SK-N-SH (cell line): ENCODE results near the gene OTUB1. TPM values are rescaled to one million over a fixed set of nuclear protein-coding genes. Genes with fewer than 3 reads are reported as not detected.

Experiments used
- CTCF ChIA-PET: fragments of 300-600, 350-600 bp; formaldehyde crosslinking; extraction: SDS; loops from one replicate; lab custom pipeline; 2021; lab: Yijun Ruan, JAX
- POLR2A ChIA-PET: fragments of 350-600 bp; sonication (Branson Sonifier 250); formaldehyde crosslinking; extraction: SDS; loops from one replicate; lab custom pipeline; 2020; ENCODE audit warnings: antibody characterized with exemption, inconsistent platforms; lab: Yijun Ruan, JAX
- DNase-seq: peaks from one replicate; pipeline ENCODE4 v3.0.0; 2012
- H2AFZ ChIP-seq: fragments of 200-600 bp; sonication (generic); 2 replicates; pipeline ENCODE4 v1.8.1; 2016; ENCODE audit warnings: antibody characterized with exemption, mild to moderate bottlenecking, low read depth
- H3F3A ChIP-seq: fragments of 200-600 bp; sonication (generic); replicated peaks from 2 replicates; pipeline ENCODE3; 2016; ENCODE audit warnings: antibody characterized with exemption, mild to moderate bottlenecking; ENCODE audit not compliant: insufficient read depth
- H3K27ac ChIP-seq, 2 experiments: fragments of 200-500 bp in 1 of 2; fragments of 200-600 bp in 1 of 2; sonication (Bioruptor generic) in 1 of 2; sonication (generic), shearing (Covaris generic) in 1 of 2; 2 replicates each; pipeline versions ENCODE4 v1.5.1 to v1.6.1; 2014 to 2016; ENCODE audit warnings: low read depth in 2 of 2, inconsistent platforms in 1 of 2, low read length in 1 of 2, mild to moderate bottlenecking in 1 of 2, mixed read lengths in 1 of 2
- H3K27me3 ChIP-seq: fragments of 200-600 bp; sonication (generic), shearing (Covaris generic); 2 replicates; pipeline ENCODE4 v1.6.1; 2016; ENCODE audit warnings: mixed run types; ENCODE audit not compliant: insufficient read depth
- H3K36me3 ChIP-seq, 2 experiments: fragments of 200-500 bp in 1 of 2; fragments of 200-600 bp in 1 of 2; sonication (Bioruptor generic) in 1 of 2; sonication (generic) in 1 of 2; replicated peaks in 1 of 2; 2 replicates each; pipeline versions ENCODE3 to v1.5.1; 2014 to 2016; ENCODE audit warnings: low read length in 1 of 2, mild to moderate bottlenecking in 1 of 2; ENCODE audit not compliant: insufficient read depth in 2 of 2, control insufficient read depth in 1 of 2
- H3K4me1 ChIP-seq, 2 experiments: fragments of 200-500 bp in 1 of 2; fragments of 200-600 bp in 1 of 2; sonication (Bioruptor generic) in 1 of 2; sonication (generic), shearing (Covaris generic) in 1 of 2; 2 replicates each; pipeline versions ENCODE4 v1.5.1 to v1.6.1; 2014 to 2016; ENCODE audit warnings: low read depth in 1 of 2, low read length in 1 of 2, mixed run types in 1 of 2; ENCODE audit not compliant: insufficient read depth in 2 of 2, control insufficient read depth in 1 of 2
- H3K4me2 ChIP-seq: fragments of 200-600 bp; sonication (generic), shearing (Covaris generic); 2 replicates; pipeline ENCODE4 v1.6.1; 2017; ENCODE audit warnings: mixed run types
- H3K4me3 ChIP-seq, 2 experiments: fragments of 200-500 bp in 1 of 2; fragments of 200-600 bp in 1 of 2; sonication (Bioruptor generic) in 1 of 2; sonication (generic), shearing (Covaris generic) in 1 of 2; 2 replicates each; pipeline versions ENCODE4 v1.5.1 to v1.8.1; 2014 to 2016; ENCODE audit warnings: low read depth in 2 of 2, inconsistent platforms in 1 of 2, low read length in 1 of 2, mild to moderate bottlenecking in 1 of 2, mixed read lengths in 1 of 2, moderate library complexity in 1 of 2
- H3K79me2 ChIP-seq: fragments of 200-600 bp; sonication (generic); 2 replicates; pipeline ENCODE4 v1.8.1; 2017; ENCODE audit warnings: mild to moderate bottlenecking; ENCODE audit not compliant: insufficient read depth
- H3K9ac ChIP-seq: fragments of 200-600 bp; sonication (generic); 2 replicates; pipeline ENCODE4 v1.6.1; 2017; ENCODE audit warnings: mixed run types
- H3K9me2 ChIP-seq: fragments of 200-600 bp; sonication (generic); 2 replicates; pipeline ENCODE4 v1.6.1; 2017; ENCODE audit warnings: mixed run types
- H3K9me3 ChIP-seq: fragments of 200-600 bp; sonication (generic); 2 replicates; pipeline ENCODE4 v1.6.1; 2017; ENCODE audit warnings: mixed run types, mild to moderate bottlenecking, moderate library complexity
- H4K20me1 ChIP-seq: fragments of 200-600 bp; sonication (generic); 2 replicates; pipeline ENCODE4 v1.6.1; 2017; ENCODE audit warnings: mild to moderate bottlenecking, mixed run types; ENCODE audit not compliant: insufficient read depth
- GATA2 ChIP-seq: sonication (generic); formaldehyde crosslinking; IDR thresholded peaks from 2 replicates; pipeline ENCODE4 v1.5.0; 2020; ENCODE audit warnings: mild to moderate bottlenecking, missing genetic modification reagents
- PBX3 ChIP-seq: IDR thresholded peaks from 2 replicates; pipeline ENCODE4; 2012
- RAD21 ChIP-seq: IDR thresholded peaks from 2 replicates; pipeline ENCODE4 v1.6.1; 2012; ENCODE audit warnings: mild to moderate bottlenecking, low read length
- REST ChIP-seq: IDR thresholded peaks from 2 replicates; pipeline ENCODE4 v1.6.1; 2012; ENCODE audit warnings: mild to moderate bottlenecking, low read depth, low read length, moderate library complexity
- RXRA ChIP-seq: IDR thresholded peaks from 2 replicates; pipeline ENCODE4 v1.4.0; 2012; ENCODE audit warnings: low read depth, mild to moderate bottlenecking, borderline replicate concordance
- SIN3A ChIP-seq: IDR thresholded peaks from 2 replicates; pipeline ENCODE4 v1.6.1; 2012; ENCODE audit warnings: low read depth, mild to moderate bottlenecking, low read length, moderate library complexity, borderline replicate concordance
- WGBS: methylation state at CpG from one replicate; pipeline ENCODE4 v1.1.6; 2017; ENCODE audit warnings: low lambda C conversion rate; 5-methylcytosine and 5-hydroxymethylcytosine counted together
- polyA plus RNA-seq, 3 experiments: library from polyadenylated mRNA; depleted of rRNA; stranded (reverse); fragments of >200 nt; gene quantifications; 2 replicates each; pipeline ENCODE4 v1.2.3, GENCODE V29; 2012
- TF ChIP-seq, protein P1 (sequence below): IDR thresholded peaks from 2 replicates; pipeline ENCODE4 v1.4.0; 2012; ENCODE audit warnings: low read depth
- TF ChIP-seq, protein P2 (sequence below): fragments of 200-600 bp; sonication (generic); IDR thresholded peaks from 2 replicates; pipeline ENCODE4 v1.6.1; 2017; ENCODE audit warnings: antibody characterized with exemption, mild to moderate bottlenecking, moderate library complexity

OTUB1 gene
- polyA plus RNA-seq, 1 of the 3 experiments (the other 2 are of a cell fraction), result 183 TPM

DNA sequence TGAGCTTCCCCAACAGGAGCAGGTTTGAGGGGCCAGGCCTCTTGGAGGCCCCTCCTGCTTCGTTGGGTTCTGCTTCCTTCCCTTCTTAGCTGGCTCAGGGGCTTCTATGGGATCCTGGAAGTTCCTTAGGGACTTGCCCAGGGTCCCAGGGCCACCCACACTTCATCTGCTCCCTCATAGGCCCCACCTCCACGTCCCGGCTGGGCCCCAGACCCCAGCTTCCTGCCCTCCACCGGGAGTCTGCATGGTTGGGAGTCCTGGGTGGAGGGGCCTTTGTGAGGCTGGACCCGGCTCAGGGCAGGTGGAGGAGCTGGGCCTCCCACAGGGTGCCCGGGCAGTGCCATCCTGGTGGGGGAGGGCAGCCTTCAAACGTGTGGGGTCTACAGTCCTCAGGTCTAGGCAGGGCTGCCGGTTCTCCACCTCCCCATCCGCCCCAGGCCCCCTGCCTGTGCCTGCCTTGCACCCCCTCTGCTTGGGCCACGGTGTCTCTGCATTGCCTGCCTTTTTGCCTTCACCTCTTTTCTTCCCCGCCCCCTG is 11.6 kb downstream of the OTUB1 start:
- CTCF ChIA-PET, result no interaction called here
- Histone ChIP-seq H3K36me3 (peaks cover 0 to 43% of the 10 kb centered on the region in 2 experiments), H3K9me3 (no peaks in the 10 kb centered on the region), H3K4me2 (no peak overlapping the region), H3K9me2 (no peaks in the 10 kb centered on the region), H2AFZ (no peak overlapping the region), H3K27ac (no peak overlapping the region), H3F3A (no peaks in the 10 kb centered on the region), H3K9ac (no peak overlapping the region), H3K79me2 (peaks cover 7% of the 10 kb centered on the region; the same call in 1 of the 2 replicates), H3K4me1 (peaks cover 0 to 2% of the 10 kb centered on the region in 2 experiments; a peak in 1 of 4 replicates), H3K4me3 (no peak overlapping the region), H4K20me1 (peaks cover 19% of the 10 kb centered on the region), H3K27me3 (no peaks in the 10 kb centered on the region)
- TF ChIP-seq SIN3A (no peak), RXRA (no peak), REST (no peak), GATA2 (CRISPR knock-in tag) (no peak), RAD21 (no peak), PBX3 (no peak)
- TF ChIP-seq, protein P1, sequence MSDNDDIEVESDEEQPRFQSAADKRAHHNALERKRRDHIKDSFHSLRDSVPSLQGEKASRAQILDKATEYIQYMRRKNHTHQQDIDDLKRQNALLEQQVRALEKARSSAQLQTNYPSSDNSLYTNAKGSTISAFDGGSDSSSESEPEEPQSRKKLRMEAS, result no peak
- TF ChIP-seq, protein P2, sequence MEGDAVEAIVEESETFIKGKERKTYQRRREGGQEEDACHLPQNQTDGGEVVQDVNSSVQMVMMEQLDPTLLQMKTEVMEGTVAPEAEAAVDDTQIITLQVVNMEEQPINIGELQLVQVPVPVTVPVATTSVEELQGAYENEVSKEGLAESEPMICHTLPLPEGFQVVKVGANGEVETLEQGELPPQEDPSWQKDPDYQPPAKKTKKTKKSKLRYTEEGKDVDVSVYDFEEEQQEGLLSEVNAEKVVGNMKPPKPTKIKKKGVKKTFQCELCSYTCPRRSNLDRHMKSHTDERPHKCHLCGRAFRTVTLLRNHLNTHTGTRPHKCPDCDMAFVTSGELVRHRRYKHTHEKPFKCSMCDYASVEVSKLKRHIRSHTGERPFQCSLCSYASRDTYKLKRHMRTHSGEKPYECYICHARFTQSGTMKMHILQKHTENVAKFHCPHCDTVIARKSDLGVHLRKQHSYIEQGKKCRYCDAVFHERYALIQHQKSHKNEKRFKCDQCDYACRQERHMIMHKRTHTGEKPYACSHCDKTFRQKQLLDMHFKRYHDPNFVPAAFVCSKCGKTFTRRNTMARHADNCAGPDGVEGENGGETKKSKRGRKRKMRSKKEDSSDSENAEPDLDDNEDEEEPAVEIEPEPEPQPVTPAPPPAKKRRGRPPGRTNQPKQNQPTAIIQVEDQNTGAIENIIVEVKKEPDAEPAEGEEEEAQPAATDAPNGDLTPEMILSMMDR, result no peak
- no peak for DNase-seq
- POLR2A ChIA-PET, result interaction anchor here (1.0 kb wide), 1 partner anchor 10 kb away, joined by 4 read pairs; no protein-coding TSS in a partner anchor
- 89% methylated on average over 3 of the region's 11 CpGs for WGBS
